Ascending aorta (tissue), 2 donors: ENCODE data around the gene DVL1. TPM values are rescaled to one million over a fixed set of nuclear protein-coding genes. Genes with fewer than 3 reads are reported as not detected.
A peak's percentile ranks its signal among the peaks of the same experiment; 100 is the strongest.

ENCODE experiments used
- DNase-seq, 2 donors: peaks; one replicate each; pipeline ENCODE4 v3.0.0-alpha.2; 2019; ENCODE audit warnings: low spot score in 2 of 2
- H3K27ac ChIP-seq, 2 donors: fragments of 200-600 bp; sonication (generic); one replicate each; pipeline ENCODE4 v1.5.1; 2016 to 2017; ENCODE audit warnings: mild to moderate bottlenecking in 1 of 2
- H3K27me3 ChIP-seq: fragments of 200-600 bp; sonication (generic); one replicate; pipeline ENCODE4 v1.5.1; 2017
- H3K36me3 ChIP-seq, 2 donors: fragments of 200-600 bp; sonication (generic); one replicate each; pipeline ENCODE4 v1.5.1; 2016
- H3K4me1 ChIP-seq, 2 donors: fragments of 200-600 bp; sonication (generic); one replicate each; pipeline ENCODE4 v1.5.1; 2016 to 2017; ENCODE audit warnings: mild to moderate bottlenecking in 1 of 2
- H3K4me3 ChIP-seq, 2 donors: fragments of 200-600 bp; sonication (generic); one replicate each; pipeline ENCODE4 v1.5.1; 2016 to 2017; ENCODE audit warnings: mild to moderate bottlenecking in 1 of 2
- H3K9me3 ChIP-seq, 2 donors: fragments of 200-600 bp; sonication (generic); one replicate each; pipeline ENCODE4 v1.5.1; 2016
- intact Hi-C: fragments of 100-400 bp; cut with DNase I; formaldehyde crosslinking; loops from one replicate; pipeline ENCODE4 v1.15.1; 2023
- total RNA-seq: library from RNA; depleted of rRNA; stranded (reverse); fragments of >200 nt; gene quantifications from one replicate; pipeline ENCODE4 v1.1.0, GENCODE V29; 2016
- TF ChIP-seq, protein P1 (sequence below), 3 experiments: fragments of 200-600 bp in 2 of 3; fragments of 450-650 bp in 1 of 3; sonication (generic) in 2 of 3; IDR thresholded peaks; one replicate each; pipeline ENCODE4 v1.5.1; 2016 to 2019; ENCODE audit warnings: antibody characterized with exemption in 3 of 3, mild to moderate bottlenecking in 1 of 3, moderate library complexity in 1 of 3

Gene DVL1
- total RNA-seq, 1 donor from 2014 or later, result 66.7 TPM

DNA sequence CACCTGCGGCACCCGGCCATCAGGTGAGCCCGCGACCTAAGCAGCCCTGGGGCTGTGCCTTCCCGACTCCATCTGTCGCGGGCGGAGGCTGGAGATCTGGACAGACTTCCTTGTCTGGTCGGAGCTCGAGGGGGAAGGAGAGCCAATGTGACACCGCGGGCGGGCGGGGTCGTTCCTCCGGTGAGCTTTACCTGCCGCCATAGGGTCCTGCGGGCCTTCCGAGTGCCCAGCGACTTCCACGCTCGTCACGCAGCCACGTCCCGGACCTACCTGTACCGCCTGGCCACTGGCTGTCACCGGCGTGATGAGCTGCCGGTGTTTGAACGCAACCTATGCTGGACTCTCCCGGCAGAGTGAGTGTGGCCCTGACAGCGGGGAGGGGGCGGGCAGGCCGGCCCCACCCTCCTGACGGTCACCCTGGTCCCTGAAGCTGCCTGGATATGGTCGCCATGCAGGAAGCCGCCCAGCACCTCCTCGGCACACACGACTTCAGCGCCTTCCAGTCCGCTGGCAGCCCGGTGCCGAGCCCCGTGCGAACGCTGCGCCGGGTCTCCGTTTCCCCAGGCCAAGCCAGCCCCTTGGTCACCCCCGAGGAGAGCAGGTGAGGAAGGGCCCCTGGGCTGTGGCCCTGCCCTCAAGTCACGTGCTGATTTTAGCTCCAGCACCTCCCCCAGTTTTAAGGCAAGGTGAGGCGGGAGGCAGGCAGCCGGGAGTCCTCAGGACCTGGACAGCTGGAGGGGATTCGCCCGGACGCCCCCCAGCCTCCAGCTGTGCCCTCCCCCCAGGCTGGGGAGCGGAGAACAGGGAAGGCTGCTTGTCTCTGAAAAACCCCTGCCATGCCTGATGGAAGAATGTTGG is 39.7 kb downstream of the DVL1 start:
- Histone ChIP-seq H3K36me3 (peaks cover 38 to 47% of the 10 kb centered on the region in 2 donors), H3K4me3 (peak overlapping the region; percentile 94 to 99), H3K27ac (peak overlapping the region; percentile 95), H3K27me3 (no peaks in the 10 kb centered on the region), H3K9me3 (no peaks in the 10 kb centered on the region), H3K4me1 (peaks cover 25 to 40% of the 10 kb centered on the region in 2 donors)
- intact Hi-C loops, result loop anchor here (2.0 to 5.0 kb wide), 4 partner anchors 15 to 77 kb away; partner anchors contain the start of genes AURKAIP1, B3GALT6, CPTP and DVL1
- TF ChIP-seq, protein P1, sequence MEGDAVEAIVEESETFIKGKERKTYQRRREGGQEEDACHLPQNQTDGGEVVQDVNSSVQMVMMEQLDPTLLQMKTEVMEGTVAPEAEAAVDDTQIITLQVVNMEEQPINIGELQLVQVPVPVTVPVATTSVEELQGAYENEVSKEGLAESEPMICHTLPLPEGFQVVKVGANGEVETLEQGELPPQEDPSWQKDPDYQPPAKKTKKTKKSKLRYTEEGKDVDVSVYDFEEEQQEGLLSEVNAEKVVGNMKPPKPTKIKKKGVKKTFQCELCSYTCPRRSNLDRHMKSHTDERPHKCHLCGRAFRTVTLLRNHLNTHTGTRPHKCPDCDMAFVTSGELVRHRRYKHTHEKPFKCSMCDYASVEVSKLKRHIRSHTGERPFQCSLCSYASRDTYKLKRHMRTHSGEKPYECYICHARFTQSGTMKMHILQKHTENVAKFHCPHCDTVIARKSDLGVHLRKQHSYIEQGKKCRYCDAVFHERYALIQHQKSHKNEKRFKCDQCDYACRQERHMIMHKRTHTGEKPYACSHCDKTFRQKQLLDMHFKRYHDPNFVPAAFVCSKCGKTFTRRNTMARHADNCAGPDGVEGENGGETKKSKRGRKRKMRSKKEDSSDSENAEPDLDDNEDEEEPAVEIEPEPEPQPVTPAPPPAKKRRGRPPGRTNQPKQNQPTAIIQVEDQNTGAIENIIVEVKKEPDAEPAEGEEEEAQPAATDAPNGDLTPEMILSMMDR (IDR thresholded peaks at IDR 0.05), result no peak
- DNase-seq, result no peak

- H3K36me3 ChIP-seq, result peaks cover 31 to 40% of the 10 kb centered on the region in 2 donors
- no peaks in the 10 kb centered on the region for H3K9me3 ChIP-seq
- H3K27me3 ChIP-seq, result no peaks in the 10 kb centered on the region
- no peak for DNase-seq
- peak overlapping the region; percentile 94 to 99 for H3K4me3 ChIP-seq
- TF ChIP-seq, protein P1 (IDR thresholded peaks at IDR 0.05), result no peak
- intact Hi-C loops, result loop anchor here (1.0 to 5.0 kb wide), 5 partner anchors 16 to 306 kb away; partner anchors contain the start of genes AURKAIP1, B3GALT6, CPTP and DVL1
- H3K4me1 ChIP-seq, result peaks cover 25 to 40% of the 10 kb centered on the region in 2 donors
- H3K27ac ChIP-seq, result peak overlapping the region; percentile 95
Observed at GRCh38 chr1:1308756-1309250, 40.4 kb downstream of the DVL1 start.

DNA sequence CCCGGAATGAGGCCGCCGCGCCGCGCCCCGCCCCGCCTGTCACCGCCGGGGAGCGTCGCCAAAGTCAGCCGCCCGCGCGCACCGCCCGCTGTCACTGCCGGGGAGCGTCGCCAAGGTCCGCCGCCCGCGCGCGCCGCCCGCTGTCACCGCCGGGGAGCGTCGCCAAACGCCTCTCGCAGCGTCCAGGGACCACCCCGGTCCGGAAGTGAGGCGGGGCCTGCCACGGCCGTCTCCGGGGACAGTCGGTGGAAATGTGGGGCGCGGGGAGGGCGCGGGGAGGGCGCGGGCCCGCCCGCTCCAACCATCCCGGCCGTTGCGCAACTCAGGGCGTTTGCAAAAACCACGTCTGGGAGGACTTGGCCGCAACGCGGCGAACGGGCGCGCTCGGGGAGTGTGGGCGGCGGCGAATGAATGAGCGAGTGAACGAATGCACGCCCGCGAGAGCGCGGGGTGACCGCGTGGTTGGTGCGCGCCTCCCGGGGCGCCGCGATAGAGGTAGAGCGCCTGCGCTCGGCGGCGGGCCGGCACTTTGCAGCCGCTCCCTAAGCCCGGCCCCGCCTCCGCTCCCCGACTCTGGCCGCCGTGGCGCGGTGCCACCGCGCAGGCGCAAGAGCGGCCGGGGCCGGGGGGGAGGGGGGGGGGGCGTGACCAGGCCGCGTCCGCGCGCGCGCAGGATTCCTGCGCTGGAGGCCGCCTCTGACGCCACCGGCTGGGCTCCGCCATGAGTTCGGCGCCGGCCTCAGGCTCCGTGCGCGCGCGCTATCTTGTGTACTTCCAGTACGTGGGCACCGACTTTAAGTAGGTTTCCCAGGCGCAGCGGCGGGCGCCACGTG is 41.1 kb downstream of the DVL1 start, which contains the start of the genes ACAP3 and PUSL1:
Gene ACAP3 (minus strand): TSS at position 8 of the 833 bp plus-strand sequence. CDS start 115 bp downstream, outside the sequence.
Gene PUSL1 (plus strand): TSS at position 675 of the 833 bp plus-strand sequence. CDS start 47 bp downstream, at position 722.
- peak within 1 kb of the TSS; percentile 95 for H3K27ac ChIP-seq
- no peaks in the 10 kb centered on the region for H3K27me3 ChIP-seq
- TF ChIP-seq, protein P1 (IDR thresholded peaks at IDR 0.05), result peak in 1 of 3 experiments; percentile 4
- peak within 1 kb of the TSS; percentile 94 to 99 for H3K4me3 ChIP-seq
- no peaks in the 10 kb centered on the region for H3K9me3 ChIP-seq
- intact Hi-C loops, result loop anchor here (1.0 to 5.0 kb wide), 5 partner anchors 17 to 307 kb away; partner anchors contain the start of genes AURKAIP1, B3GALT6, CPTP and DVL1
- peaks cover 25 to 40% of the 10 kb centered on the region in 2 donors for H3K4me1 ChIP-seq
- DNase-seq, result peak; percentile 63 to 92
- H3K36me3 ChIP-seq, result peaks cover 24 to 33% of the 10 kb centered on the region in 2 donors

DNA sequence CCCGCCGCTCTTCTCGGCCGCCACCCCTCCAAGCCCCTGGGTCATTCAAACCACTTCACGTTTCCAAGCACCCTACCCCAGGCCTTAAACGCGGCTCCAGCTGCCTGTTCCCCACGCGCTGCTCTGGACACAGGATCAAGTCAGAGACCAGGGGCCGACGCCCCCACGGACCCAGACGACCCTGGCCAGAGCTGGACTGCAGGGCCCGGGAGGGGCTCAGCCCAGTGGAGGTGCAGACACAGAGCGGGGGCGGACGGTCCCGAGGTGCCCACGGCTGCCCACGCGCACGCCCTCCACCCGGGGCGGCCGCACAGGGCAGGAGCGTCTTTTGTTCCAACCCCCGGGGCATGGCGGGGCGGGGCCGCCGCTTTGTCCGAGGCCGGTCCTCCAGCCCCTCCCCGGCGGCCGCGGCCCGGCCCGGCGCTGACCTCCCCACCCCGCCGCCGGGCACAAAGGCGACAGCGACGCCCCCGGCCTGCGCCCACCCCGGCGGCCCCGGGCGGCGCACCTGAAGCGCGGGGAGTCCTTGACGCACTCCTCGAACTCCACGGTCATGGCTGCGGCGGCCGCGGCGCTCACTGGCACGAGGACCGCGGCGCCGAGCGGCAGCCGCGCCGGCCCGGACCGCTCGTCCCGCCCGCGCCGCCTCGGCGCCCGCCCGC is 41.8 kb downstream of the DVL1 start:
- intact Hi-C loops, result loop anchor here (5.0 kb wide), 1 partner anchor 75 kb away; the partner anchor contains the start of genes B3GALT6 and SDF4
- H3K4me1 ChIP-seq, result peaks cover 25 to 40% of the 10 kb centered on the region in 2 donors

More for the DNA sequence above, 41.8 kb downstream of the DVL1 start:
- Histone ChIP-seq H3K4me3 (peak overlapping the region; percentile 94 to 99), H3K27ac (peak overlapping the region; percentile 95), H3K36me3 (peaks cover 17 to 26% of the 10 kb centered on the region in 2 donors), H3K27me3 (no peaks in the 10 kb centered on the region), H3K9me3 (no peaks in the 10 kb centered on the region)
- DNase-seq, result no peak
- TF ChIP-seq, protein P1 (IDR thresholded peaks at IDR 0.05), result no peak
